ENCODE measurements around the gene SLC45A2. TPM values are rescaled to one million over a fixed set of nuclear protein-coding genes. Genes with fewer than 3 reads are reported as not detected.

Gene SLC45A2
- total RNA-seq, 1 experiment from 2014 or later = not detected

DNA sequence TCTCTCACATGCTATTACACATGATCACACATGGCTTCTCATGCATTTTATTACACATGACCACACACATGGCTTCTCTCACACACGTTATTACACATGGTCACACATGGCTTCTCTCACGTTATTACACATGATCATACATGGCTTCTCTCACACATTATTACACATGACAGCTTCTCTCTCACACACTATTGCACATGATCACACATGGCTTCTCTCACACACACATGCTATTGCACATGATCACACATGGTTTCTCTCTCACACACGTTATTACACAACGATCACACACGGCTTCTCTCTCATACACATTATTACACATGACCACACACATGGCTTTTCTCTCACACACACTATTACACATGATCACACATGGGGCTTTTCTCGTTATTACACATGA lies 954 bp upstream of the SLC45A2 start:
- Mint-ChIP-seq H3K9me3 (peaks cover 8% of the 10 kb centered on the region), H3K4me3 (no peak overlapping the region), H3K27ac (no peak overlapping the region), H3K4me1 (peaks cover 11% of the 10 kb centered on the region), H3K36me3 (peaks cover 21% of the 10 kb centered on the region), H3K27me3 (ENCODE audit: low read depth) (no peaks in the 10 kb centered on the region)
- ChIA-PET CTCF (no interaction called here), POLR2A (no interaction called here)
- TF ChIP-seq, protein P1, sequence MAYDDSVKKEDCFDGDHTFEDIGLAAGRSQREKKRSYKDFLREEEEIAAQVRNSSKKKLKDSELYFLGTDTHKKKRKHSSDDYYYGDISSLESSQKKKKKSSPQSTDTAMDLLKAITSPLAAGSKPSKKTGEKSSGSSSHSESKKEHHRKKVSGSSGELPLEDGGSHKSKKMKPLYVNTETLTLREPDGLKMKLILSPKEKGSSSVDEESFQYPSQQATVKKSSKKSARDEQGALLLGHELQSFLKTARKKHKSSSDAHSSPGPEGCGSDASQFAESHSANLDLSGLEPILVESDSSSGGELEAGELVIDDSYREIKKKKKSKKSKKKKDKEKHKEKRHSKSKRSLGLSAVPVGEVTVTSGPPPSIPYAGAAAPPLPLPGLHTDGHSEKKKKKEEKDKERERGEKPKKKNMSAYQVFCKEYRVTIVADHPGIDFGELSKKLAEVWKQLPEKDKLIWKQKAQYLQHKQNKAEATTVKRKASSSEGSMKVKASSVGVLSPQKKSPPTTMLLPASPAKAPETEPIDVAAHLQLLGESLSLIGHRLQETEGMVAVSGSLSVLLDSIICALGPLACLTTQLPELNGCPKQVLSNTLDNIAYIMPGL (CRISPR knock-in tag; IDR thresholded peaks at IDR 0.05) = no peak
- TF ChIP-seq SMAD4 (CRISPR knock-in tag; IDR thresholded peaks at IDR 0.05) (no peak), NFE2L1 (CRISPR knock-in tag; IDR thresholded peaks at IDR 0.05) (peak; percentile 38; the same call in 1 of the 2 replicates)
- ATAC-seq = no peak
- DNase-seq (ENCODE audit: low spot score) = no peak

DNA sequence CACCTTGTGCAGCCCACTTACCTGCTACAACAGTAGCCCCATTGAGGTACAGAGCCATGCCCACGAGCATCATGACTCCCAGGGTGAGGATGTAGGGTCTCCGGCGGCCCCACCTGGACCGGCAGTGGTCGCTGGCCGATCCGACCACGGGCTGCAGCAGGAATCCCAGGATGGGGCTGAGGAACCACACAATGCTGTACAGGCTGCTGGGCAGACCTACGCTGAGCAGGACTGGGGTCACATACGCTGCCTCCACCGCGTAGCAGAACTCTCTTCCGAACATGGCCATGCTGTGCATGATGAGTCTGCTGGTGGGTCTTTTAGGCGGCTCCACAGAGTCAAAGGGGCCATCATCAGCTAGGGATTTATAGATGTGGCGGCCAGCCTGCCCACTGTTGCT lies 315 bp downstream of the SLC45A2 start:
- TF ChIP-seq, protein P2, sequence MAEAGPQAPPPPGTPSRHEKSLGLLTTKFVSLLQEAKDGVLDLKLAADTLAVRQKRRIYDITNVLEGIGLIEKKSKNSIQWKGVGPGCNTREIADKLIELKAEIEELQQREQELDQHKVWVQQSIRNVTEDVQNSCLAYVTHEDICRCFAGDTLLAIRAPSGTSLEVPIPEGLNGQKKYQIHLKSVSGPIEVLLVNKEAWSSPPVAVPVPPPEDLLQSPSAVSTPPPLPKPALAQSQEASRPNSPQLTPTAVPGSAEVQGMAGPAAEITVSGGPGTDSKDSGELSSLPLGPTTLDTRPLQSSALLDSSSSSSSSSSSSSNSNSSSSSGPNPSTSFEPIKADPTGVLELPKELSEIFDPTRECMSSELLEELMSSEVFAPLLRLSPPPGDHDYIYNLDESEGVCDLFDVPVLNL (CRISPR knock-in tag; IDR thresholded peaks at IDR 0.05; ENCODE audit: borderline replicate concordance, low read depth) = no peak
- no peak for TF ChIP-seq ZNF671 (CRISPR knock-in tag; IDR thresholded peaks at IDR 0.05)
- TF ChIP-seq, protein P3, sequence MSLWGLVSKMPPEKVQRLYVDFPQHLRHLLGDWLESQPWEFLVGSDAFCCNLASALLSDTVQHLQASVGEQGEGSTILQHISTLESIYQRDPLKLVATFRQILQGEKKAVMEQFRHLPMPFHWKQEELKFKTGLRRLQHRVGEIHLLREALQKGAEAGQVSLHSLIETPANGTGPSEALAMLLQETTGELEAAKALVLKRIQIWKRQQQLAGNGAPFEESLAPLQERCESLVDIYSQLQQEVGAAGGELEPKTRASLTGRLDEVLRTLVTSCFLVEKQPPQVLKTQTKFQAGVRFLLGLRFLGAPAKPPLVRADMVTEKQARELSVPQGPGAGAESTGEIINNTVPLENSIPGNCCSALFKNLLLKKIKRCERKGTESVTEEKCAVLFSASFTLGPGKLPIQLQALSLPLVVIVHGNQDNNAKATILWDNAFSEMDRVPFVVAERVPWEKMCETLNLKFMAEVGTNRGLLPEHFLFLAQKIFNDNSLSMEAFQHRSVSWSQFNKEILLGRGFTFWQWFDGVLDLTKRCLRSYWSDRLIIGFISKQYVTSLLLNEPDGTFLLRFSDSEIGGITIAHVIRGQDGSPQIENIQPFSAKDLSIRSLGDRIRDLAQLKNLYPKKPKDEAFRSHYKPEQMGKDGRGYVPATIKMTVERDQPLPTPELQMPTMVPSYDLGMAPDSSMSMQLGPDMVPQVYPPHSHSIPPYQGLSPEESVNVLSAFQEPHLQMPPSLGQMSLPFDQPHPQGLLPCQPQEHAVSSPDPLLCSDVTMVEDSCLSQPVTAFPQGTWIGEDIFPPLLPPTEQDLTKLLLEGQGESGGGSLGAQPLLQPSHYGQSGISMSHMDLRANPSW (CRISPR knock-in tag; conservative IDR thresholded peaks at IDR 0.05; ENCODE audit: low read depth) = no peak
- TF ChIP-seq, protein P4, sequence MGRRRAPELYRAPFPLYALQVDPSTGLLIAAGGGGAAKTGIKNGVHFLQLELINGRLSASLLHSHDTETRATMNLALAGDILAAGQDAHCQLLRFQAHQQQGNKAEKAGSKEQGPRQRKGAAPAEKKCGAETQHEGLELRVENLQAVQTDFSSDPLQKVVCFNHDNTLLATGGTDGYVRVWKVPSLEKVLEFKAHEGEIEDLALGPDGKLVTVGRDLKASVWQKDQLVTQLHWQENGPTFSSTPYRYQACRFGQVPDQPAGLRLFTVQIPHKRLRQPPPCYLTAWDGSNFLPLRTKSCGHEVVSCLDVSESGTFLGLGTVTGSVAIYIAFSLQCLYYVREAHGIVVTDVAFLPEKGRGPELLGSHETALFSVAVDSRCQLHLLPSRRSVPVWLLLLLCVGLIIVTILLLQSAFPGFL (CRISPR knock-in tag; IDR thresholded peaks at IDR 0.05; ENCODE audit: borderline replicate concordance) = no peak
- no peak for TF ChIP-seq JUN (CRISPR knock-in tag; IDR thresholded peaks at IDR 0.05)
- TF ChIP-seq, protein P5, sequence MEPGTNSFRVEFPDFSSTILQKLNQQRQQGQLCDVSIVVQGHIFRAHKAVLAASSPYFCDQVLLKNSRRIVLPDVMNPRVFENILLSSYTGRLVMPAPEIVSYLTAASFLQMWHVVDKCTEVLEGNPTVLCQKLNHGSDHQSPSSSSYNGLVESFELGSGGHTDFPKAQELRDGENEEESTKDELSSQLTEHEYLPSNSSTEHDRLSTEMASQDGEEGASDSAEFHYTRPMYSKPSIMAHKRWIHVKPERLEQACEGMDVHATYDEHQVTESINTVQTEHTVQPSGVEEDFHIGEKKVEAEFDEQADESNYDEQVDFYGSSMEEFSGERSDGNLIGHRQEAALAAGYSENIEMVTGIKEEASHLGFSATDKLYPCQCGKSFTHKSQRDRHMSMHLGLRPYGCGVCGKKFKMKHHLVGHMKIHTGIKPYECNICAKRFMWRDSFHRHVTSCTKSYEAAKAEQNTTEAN (CRISPR knock-in tag; IDR thresholded peaks at IDR 0.05) = no peak
- TF ChIP-seq, protein P6, sequence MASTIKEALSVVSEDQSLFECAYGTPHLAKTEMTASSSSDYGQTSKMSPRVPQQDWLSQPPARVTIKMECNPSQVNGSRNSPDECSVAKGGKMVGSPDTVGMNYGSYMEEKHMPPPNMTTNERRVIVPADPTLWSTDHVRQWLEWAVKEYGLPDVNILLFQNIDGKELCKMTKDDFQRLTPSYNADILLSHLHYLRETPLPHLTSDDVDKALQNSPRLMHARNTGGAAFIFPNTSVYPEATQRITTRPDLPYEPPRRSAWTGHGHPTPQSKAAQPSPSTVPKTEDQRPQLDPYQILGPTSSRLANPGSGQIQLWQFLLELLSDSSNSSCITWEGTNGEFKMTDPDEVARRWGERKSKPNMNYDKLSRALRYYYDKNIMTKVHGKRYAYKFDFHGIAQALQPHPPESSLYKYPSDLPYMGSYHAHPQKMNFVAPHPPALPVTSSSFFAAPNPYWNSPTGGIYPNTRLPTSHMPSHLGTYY (CRISPR knock-in tag; IDR thresholded peaks at IDR 0.05) = no peak
- TF ChIP-seq MYBL2 (CRISPR knock-in tag; IDR thresholded peaks at IDR 0.05) = no peak
- TF ChIP-seq, protein P7, sequence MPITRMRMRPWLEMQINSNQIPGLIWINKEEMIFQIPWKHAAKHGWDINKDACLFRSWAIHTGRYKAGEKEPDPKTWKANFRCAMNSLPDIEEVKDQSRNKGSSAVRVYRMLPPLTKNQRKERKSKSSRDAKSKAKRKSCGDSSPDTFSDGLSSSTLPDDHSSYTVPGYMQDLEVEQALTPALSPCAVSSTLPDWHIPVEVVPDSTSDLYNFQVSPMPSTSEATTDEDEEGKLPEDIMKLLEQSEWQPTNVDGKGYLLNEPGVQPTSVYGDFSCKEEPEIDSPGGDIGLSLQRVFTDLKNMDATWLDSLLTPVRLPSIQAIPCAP (CRISPR knock-in tag; IDR thresholded peaks at IDR 0.05) = no peak
- TF ChIP-seq, protein P1 (CRISPR knock-in tag; IDR thresholded peaks at IDR 0.05) = no peak
- TF ChIP-seq, protein P8, sequence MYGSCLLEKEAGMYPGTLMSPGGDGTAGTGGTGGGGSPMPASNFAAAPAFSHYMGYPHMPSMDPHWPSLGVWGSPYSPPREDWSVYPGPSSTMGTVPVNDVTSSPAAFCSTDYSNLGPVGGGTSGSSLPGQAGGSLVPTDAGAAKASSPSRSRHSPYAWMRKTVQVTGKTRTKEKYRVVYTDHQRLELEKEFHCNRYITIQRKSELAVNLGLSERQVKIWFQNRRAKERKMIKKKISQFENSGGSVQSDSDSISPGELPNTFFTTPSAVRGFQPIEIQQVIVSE (CRISPR knock-in tag; IDR thresholded peaks at IDR 0.05; ENCODE audit: borderline replicate concordance) = no peak
- no peak for TF ChIP-seq NFATC4 (CRISPR knock-in tag; IDR thresholded peaks at IDR 0.05)
- Mint-ChIP-seq H3K9me3 (peaks cover 10% of the 10 kb centered on the region), H3K27me3 (ENCODE audit: low read depth) (no peaks in the 10 kb centered on the region), H3K4me1 (peaks cover 15% of the 10 kb centered on the region), H3K36me3 (peaks cover 19% of the 10 kb centered on the region), H3K4me3 (no peak overlapping the region), H3K27ac (no peak overlapping the region)
- ChIA-PET POLR2A (no interaction called here), CTCF (interaction anchor here (3.0 kb wide), 1 partner anchor 14 kb away, joined by 12 read pairs; no protein-coding TSS in a partner anchor)
- no peak for DNase-seq (ENCODE audit: low spot score)
- ATAC-seq = no peak

Data from WTC11 (cell line).